MM.1S (cell line): ENCODE measurements around the gene TRMT44.

Experiments used
- DNase-seq: peaks from one replicate; pipeline ENCODE4 v3.0.0-alpha.2; 2015
- H2AFZ ChIP-seq: fragments of 300-600 bp; sonication (generic); 2 replicates; pipeline ENCODE4 v1.6.0; 2016; ENCODE audit warnings: antibody characterized with exemption, low read length
- H3F3A ChIP-seq: fragments of 300-600 bp; sonication (generic); 2 replicates; pipeline ENCODE4 v1.6.1; 2016; ENCODE audit warnings: mild to moderate bottlenecking, antibody characterized with exemption, low read length, moderate library complexity, mixed read lengths; ENCODE audit not compliant: insufficient read depth
- H3K27ac ChIP-seq: fragments of 300-600 bp; sonication (generic); 2 replicates; pipeline ENCODE4 v1.5.1; 2016; ENCODE audit warnings: mild to moderate bottlenecking, low read length
- H3K27me3 ChIP-seq: fragments of 300-600 bp; sonication (generic); replicated peaks from 2 replicates; pipeline ENCODE4 v1.6.0; 2016; ENCODE audit warnings: low read length; ENCODE audit not compliant: insufficient read depth
- H3K36me3 ChIP-seq: fragments of 300-600 bp; sonication (generic); replicated peaks from 2 replicates; pipeline ENCODE4 v1.6.1; 2016; ENCODE audit warnings: mild to moderate bottlenecking, low read length, mixed read lengths; ENCODE audit not compliant: insufficient read depth
- H3K4me1 ChIP-seq: fragments of 300-600 bp; sonication (generic); 2 replicates; pipeline ENCODE4 v1.6.1; 2016; ENCODE audit warnings: low read length, mixed read lengths
- H3K4me2 ChIP-seq: fragments of 300-600 bp; sonication (generic); 2 replicates; pipeline ENCODE4 v1.6.0; 2016; ENCODE audit warnings: low read depth, low read length
- H3K4me3 ChIP-seq: fragments of 300-600 bp; sonication (generic); 2 replicates; pipeline ENCODE4 v1.5.1; 2016; ENCODE audit warnings: low read length, mixed read lengths
- H3K79me2 ChIP-seq: fragments of 300-600 bp; sonication (generic); 2 replicates; pipeline ENCODE4 v1.6.1; 2016; ENCODE audit warnings: mixed run types, low read length, mixed read lengths
- H3K9ac ChIP-seq: fragments of 300-600 bp; sonication (generic); 2 replicates; pipeline ENCODE4 v1.6.1; 2016; ENCODE audit warnings: low read length, mixed read lengths
- H3K9me2 ChIP-seq: fragments of 300-600 bp; sonication (generic); replicated peaks from 2 replicates; pipeline ENCODE4 v1.6.1; 2016; ENCODE audit warnings: mild to moderate bottlenecking, low read length, mixed read lengths; ENCODE audit not compliant: insufficient read depth
- H3K9me3 ChIP-seq: fragments of 300-600 bp; sonication (generic); replicated peaks from 2 replicates; pipeline ENCODE4 v1.6.1; 2016; ENCODE audit warnings: mild to moderate bottlenecking, low read length, mixed read lengths; ENCODE audit not compliant: insufficient read depth
- H4K20me1 ChIP-seq: fragments of 300-600 bp; sonication (generic); 2 replicates; pipeline ENCODE4 v1.6.1; 2016; ENCODE audit warnings: mild to moderate bottlenecking, low read length, moderate library complexity, mixed read lengths; ENCODE audit not compliant: insufficient read depth
- CTCF ChIP-seq: fragments of 300-600 bp; sonication (generic); IDR thresholded peaks from 2 replicates; pipeline ENCODE4 v1.5.1; 2016; ENCODE audit warnings: antibody characterized with exemption, low read length, mixed read lengths
- EZH2 ChIP-seq: fragments of 300-600 bp; sonication (generic); optimal IDR thresholded peaks from 2 replicates; pipeline ENCODE3; 2017; ENCODE audit warnings: low read depth, mild to moderate bottlenecking, antibody characterized with exemption, low read length, mixed read lengths
- EZH2phosphoT487 ChIP-seq: fragments of 300-600 bp; sonication (generic); IDR thresholded peaks from 2 replicates; pipeline ENCODE4 v1.6.1; 2018; ENCODE audit warnings: antibody characterized with exemption, low read length

TRMT44 gene

GRCh38 chr4:8441499-8442091 is 1.0 kb downstream of the TRMT44 start:
- Histone ChIP-seq H3K9ac (peak overlapping the region; percentile 89), H3K9me3 (no peaks in the 10 kb centered on the region), H3K27me3 (no peaks in the 10 kb centered on the region), H3K4me1 (peaks cover 26% of the 10 kb centered on the region), H3F3A (no peaks in the 10 kb centered on the region), H3K27ac (peak overlapping the region; percentile 88; the same call in 1 of the 2 replicates), H4K20me1 (no peaks in the 10 kb centered on the region), H3K4me3 (peak overlapping the region; percentile 82), H3K9me2 (no peaks in the 10 kb centered on the region), H3K79me2 (peaks cover 91% of the 10 kb centered on the region), H3K36me3 (no peaks in the 10 kb centered on the region; the same call in 1 of the 2 replicates), H2AFZ (peak overlapping the region; percentile 82; the same call in 1 of the 2 replicates), H3K4me2 (peak overlapping the region; percentile 97)
- TF ChIP-seq CTCF (no peak), EZH2 (no peak), EZH2phosphoT487 (no peak)
- DNase-seq = no peak

GRCh38 chr4:8442596-8443358 is 2.2 kb downstream of the TRMT44 start:
- Histone ChIP-seq H2AFZ (no peak overlapping the region), H3K4me2 (peak overlapping the region; percentile 97; the same call in 1 of the 2 replicates), H3K27ac (no peak overlapping the region), H3F3A (no peaks in the 10 kb centered on the region), H3K79me2 (peaks cover 87% of the 10 kb centered on the region), H3K4me3 (no peak overlapping the region), H3K36me3 (no peaks in the 10 kb centered on the region; the same call in 1 of the 2 replicates), H3K9me3 (no peaks in the 10 kb centered on the region), H3K4me1 (peaks cover 21% of the 10 kb centered on the region), H3K9ac (no peak overlapping the region), H3K9me2 (no peaks in the 10 kb centered on the region), H3K27me3 (no peaks in the 10 kb centered on the region), H4K20me1 (no peaks in the 10 kb centered on the region)
- no peak for DNase-seq
- TF ChIP-seq CTCF = no peak
- TF ChIP-seq EZH2 = no peak
- TF ChIP-seq EZH2phosphoT487 = no peak

- H3K4me3 ChIP-seq = no peak overlapping the region
- H3K36me3 ChIP-seq = no peaks in the 10 kb centered on the region; the same call in 1 of the 2 replicates
- no peaks in the 10 kb centered on the region for H3K27me3 ChIP-seq
- H2AFZ ChIP-seq = no peak overlapping the region
- peaks cover 82% of the 10 kb centered on the region for H3K79me2 ChIP-seq
- no peak overlapping the region for H3K27ac ChIP-seq
- DNase-seq = no peak
- H3K9me3 ChIP-seq = no peaks in the 10 kb centered on the region
- H3K9me2 ChIP-seq = no peaks in the 10 kb centered on the region
- no peak overlapping the region for H3K4me2 ChIP-seq
- no peaks in the 10 kb centered on the region for H3F3A ChIP-seq
- no peaks in the 10 kb centered on the region for H4K20me1 ChIP-seq
- H3K4me1 ChIP-seq = peaks cover 21% of the 10 kb centered on the region
- TF ChIP-seq EZH2phosphoT487 = no peak
- TF ChIP-seq CTCF = no peak
- TF ChIP-seq EZH2 = no peak
- H3K9ac ChIP-seq = no peak overlapping the region
These were observed 3.2 kb downstream of the TRMT44 start for GRCh38 chr4:8443801-8444200.
